ENCODE measurements around the gene DAAM1.

Gene DAAM1

GRCh38 chr14:59277659-59278058 lies 89.2 kb downstream of the DAAM1 start:
- TF ChIP-seq, protein P1, sequence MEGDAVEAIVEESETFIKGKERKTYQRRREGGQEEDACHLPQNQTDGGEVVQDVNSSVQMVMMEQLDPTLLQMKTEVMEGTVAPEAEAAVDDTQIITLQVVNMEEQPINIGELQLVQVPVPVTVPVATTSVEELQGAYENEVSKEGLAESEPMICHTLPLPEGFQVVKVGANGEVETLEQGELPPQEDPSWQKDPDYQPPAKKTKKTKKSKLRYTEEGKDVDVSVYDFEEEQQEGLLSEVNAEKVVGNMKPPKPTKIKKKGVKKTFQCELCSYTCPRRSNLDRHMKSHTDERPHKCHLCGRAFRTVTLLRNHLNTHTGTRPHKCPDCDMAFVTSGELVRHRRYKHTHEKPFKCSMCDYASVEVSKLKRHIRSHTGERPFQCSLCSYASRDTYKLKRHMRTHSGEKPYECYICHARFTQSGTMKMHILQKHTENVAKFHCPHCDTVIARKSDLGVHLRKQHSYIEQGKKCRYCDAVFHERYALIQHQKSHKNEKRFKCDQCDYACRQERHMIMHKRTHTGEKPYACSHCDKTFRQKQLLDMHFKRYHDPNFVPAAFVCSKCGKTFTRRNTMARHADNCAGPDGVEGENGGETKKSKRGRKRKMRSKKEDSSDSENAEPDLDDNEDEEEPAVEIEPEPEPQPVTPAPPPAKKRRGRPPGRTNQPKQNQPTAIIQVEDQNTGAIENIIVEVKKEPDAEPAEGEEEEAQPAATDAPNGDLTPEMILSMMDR (conservative IDR thresholded peaks at IDR 0.05; ENCODE audit: low read length), result peak; percentile 6; the same call in 1 of the 2 replicates
- no peak for DNase-seq (ENCODE audit: low read depth)
- H3K4me3 ChIP-seq (ENCODE audit: low read length), result no peak overlapping the region

DNA sequence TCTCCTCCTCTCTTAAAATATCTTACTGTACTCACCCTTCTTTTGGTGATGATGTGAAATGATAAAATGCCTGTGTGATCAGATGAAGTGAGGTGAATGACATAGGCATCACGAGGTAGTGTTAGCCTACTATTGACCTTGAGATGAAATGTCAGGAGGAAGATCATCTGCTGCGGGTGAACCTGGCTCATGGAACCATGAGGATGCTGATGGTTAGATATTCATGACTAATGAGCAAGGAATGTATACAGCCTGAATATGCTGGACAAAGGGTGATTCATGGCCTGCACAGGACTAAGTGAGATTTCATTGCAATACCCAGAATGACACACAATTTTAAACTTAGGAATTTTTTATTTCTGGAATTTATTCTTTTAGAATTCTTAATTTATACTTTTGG lies 89.6 kb downstream of the DAAM1 start:
- TF ChIP-seq, protein P1 (conservative IDR thresholded peaks at IDR 0.05; ENCODE audit: low read length), result no peak
- DNase-seq (ENCODE audit: low read depth), result peak; percentile 92
- H3K4me3 ChIP-seq (ENCODE audit: low read length), result no peak overlapping the region

- TF ChIP-seq, protein P1 (conservative IDR thresholded peaks at IDR 0.05; ENCODE audit: low read length), result no peak
- DNase-seq (ENCODE audit: low read depth), result no peak
- H3K4me3 ChIP-seq (ENCODE audit: low read length), result no peak overlapping the region
These were observed 92.5 kb downstream of the DAAM1 start for GRCh38 chr14:59280961-59281360.

- no peak overlapping the region for H3K4me3 ChIP-seq (ENCODE audit: low read length)
- DNase-seq (ENCODE audit: low read depth), result peak; percentile 87
- TF ChIP-seq, protein P1 (conservative IDR thresholded peaks at IDR 0.05; ENCODE audit: low read length), result no peak
These were observed 93.3 kb downstream of the DAAM1 start for GRCh38 chr14:59281609-59282377.

- TF ChIP-seq, protein P1 (conservative IDR thresholded peaks at IDR 0.05; ENCODE audit: low read length), result no peak
- peak; percentile 73 for DNase-seq (ENCODE audit: low read depth)
- no peak overlapping the region for H3K4me3 ChIP-seq (ENCODE audit: low read length)
These were observed 93.9 kb downstream of the DAAM1 start for GRCh38 chr14:59282378-59282765.

DNA sequence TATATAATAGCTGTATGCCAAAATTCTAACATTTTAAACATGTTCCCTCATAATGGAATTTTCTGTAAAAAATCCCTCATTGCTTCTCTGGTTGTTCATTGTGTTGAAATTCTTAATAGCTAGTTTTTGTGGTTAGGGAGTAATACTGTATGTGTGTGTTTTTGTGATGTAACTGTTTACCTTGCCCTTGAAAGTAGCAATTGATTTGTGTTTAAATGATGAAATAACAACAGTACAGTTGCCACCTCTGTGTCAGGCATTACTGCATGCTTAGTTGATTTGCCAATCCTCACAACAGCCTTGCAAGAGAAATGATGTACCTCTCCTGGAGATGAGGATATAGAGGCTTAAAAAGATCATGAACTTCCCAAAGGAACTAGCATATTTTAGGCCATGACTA lies 94.9 kb downstream of the DAAM1 start:
- no peak overlapping the region for H3K4me3 ChIP-seq (ENCODE audit: low read length)
- TF ChIP-seq, protein P1 (conservative IDR thresholded peaks at IDR 0.05; ENCODE audit: low read length), result no peak
- peak; percentile 92 for DNase-seq (ENCODE audit: low read depth)

DNA sequence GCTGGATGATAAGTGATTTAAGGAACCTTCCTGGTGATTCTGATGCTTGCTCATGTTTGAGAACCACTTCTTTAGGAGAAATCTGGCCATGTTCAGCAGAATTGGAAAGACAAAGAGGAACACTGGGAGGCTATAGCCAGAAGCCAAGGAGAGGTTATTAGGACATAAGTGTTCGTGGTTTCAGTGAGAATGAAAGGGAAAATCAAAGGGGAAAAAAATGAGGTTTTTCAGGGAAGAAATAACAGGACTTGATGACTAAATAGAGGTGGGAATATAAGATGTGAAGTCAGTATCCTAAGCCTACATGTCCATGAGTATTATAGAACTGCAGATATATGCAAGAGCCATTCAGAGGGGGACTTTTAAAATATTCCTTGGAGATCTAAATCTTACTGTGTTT lies 95.6 kb downstream of the DAAM1 start:
- no peak overlapping the region for H3K4me3 ChIP-seq (ENCODE audit: low read length)
- TF ChIP-seq, protein P1 (conservative IDR thresholded peaks at IDR 0.05; ENCODE audit: low read length), result no peak
- DNase-seq (ENCODE audit: low read depth), result peak; percentile 33
